Measurements from ENCODE around the gene HLCS. TPM values are rescaled to one million over a fixed set of nuclear protein-coding genes. Genes with fewer than 3 reads are reported as not detected.

HLCS gene
- total and polyA plus RNA-seq, 2 of the 4 experiments (the other 2 are of a cell fraction) = 10.6 to 21.0 TPM

DNA sequence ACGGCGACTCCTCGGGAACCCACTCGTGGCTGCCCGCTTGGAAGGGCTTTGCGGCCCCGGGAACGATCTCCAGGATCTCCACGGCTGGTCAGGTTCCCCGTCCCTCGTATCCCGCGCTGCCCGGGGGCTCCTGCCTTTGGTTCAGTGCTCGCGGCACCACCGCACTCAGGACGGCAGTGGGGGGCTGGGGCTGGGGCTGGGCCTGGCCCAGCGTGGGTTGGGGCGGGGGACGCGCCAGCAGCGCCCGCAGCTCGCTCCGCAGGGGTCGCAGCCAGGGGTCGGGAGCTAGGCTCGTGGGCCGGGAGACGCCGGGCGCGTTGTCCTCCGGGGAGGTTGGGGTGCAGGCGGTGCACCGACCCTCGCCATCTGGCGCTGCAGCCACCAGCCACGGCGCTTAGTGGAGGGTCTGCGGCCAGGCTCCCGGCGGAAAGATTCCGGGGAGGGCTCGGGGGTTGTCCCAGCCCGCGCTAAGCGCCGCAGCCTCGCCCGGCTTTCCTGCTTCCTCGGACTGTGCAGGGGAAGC, 258.6 kb downstream of the HLCS start (continued):
- TF ChIP-seq, protein P1, sequence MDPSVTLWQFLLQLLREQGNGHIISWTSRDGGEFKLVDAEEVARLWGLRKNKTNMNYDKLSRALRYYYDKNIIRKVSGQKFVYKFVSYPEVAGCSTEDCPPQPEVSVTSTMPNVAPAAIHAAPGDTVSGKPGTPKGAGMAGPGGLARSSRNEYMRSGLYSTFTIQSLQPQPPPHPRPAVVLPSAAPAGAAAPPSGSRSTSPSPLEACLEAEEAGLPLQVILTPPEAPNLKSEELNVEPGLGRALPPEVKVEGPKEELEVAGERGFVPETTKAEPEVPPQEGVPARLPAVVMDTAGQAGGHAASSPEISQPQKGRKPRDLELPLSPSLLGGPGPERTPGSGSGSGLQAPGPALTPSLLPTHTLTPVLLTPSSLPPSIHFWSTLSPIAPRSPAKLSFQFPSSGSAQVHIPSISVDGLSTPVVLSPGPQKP (IDR thresholded peaks at IDR 0.05; ENCODE audit: borderline replicate concordance, low read depth, low read length) = no peak
- TF ChIP-seq MXI1 (IDR thresholded peaks at IDR 0.05; ENCODE audit: borderline replicate concordance, low read depth, low read length) (no peak), CHD1 (IDR thresholded peaks at IDR 0.05; ENCODE audit: low read depth, low read length) (no peak), FOS (IDR thresholded peaks at IDR 0.05; ENCODE audit: low read depth, low read length) (no peak), NFE2L2 (IDR thresholded peaks at IDR 0.05; ENCODE audit: low read depth, low read length) (no peak), RCOR1 (IDR thresholded peaks at IDR 0.05; ENCODE audit: insufficient replicate concordance, low read length) (no peak)

Data from IMR-90 (cell line).